Activated T-helper 17 cell treated with anti-CD3 and anti-CD28 coated beads, Interleukin-2, amount 50 U/mL, for 72 hours (primary cell): ENCODE data around the gene RALY. TPM values are rescaled to one million over a fixed set of nuclear protein-coding genes. Genes with fewer than 3 reads are reported as not detected.

Source experiments
- ATAC-seq: fragments of 150-1000 bp; cut with Tn5 transposase; replicated peaks from 2 replicates; pipeline ENCODE4 v1.10.0; 2021; ENCODE audit warnings: mild to moderate bottlenecking, moderate library complexity
- H3K27ac Mint-ChIP-seq: one replicate; pipeline ENCODE4 v1.8.0; 2022; ENCODE audit warnings: mixed read lengths
- H3K27me3 Mint-ChIP-seq: one replicate; pipeline ENCODE4 v1.8.0; 2022; ENCODE audit warnings: mixed read lengths
- H3K36me3 Mint-ChIP-seq: one replicate; pipeline ENCODE4 v1.8.0; 2022; ENCODE audit warnings: low read depth, mild to moderate bottlenecking, mixed read lengths
- H3K4me1 Mint-ChIP-seq: one replicate; pipeline ENCODE4 v1.8.0; 2022; ENCODE audit warnings: mixed read lengths
- H3K4me3 Mint-ChIP-seq: one replicate; pipeline ENCODE4 v1.8.0; 2022; ENCODE audit warnings: mild to moderate bottlenecking, mixed read lengths
- H3K9me3 Mint-ChIP-seq: one replicate; pipeline ENCODE4 v1.8.0; 2022; ENCODE audit warnings: mixed read lengths
- total RNA-seq, 2 donors: library from RNA; stranded (reverse); gene quantifications; one replicate each; pipeline ENCODE4 v1.2.3, GENCODE V29; 2022

Gene RALY
- total RNA-seq, 2 donors from 2014 or later = 112 to 142 TPM

GRCh38 chr20:34061695-34062094 is 68.0 kb downstream of the RALY start:
- Mint-ChIP-seq H3K9me3 (no peaks in the 10 kb centered on the region), H3K27me3 (no peaks in the 10 kb centered on the region), H3K4me1 (peaks cover 56% of the 10 kb centered on the region), H3K36me3 (peaks cover 30% of the 10 kb centered on the region), H3K27ac (peak overlapping the region; percentile 86), H3K4me3 (no peak overlapping the region)
- ATAC-seq = no peak

- peak; percentile 75 for ATAC-seq
- H3K27ac Mint-ChIP-seq = peak overlapping the region; percentile 86
- no peaks in the 10 kb centered on the region for H3K27me3 Mint-ChIP-seq
These were observed 69.1 kb downstream of the RALY start for GRCh38 chr20:34062570-34063482.

GRCh38 chr20:34064286-34064685 is 70.6 kb downstream of the RALY start:
- Mint-ChIP-seq H3K4me1 (peaks cover 42% of the 10 kb centered on the region), H3K36me3 (peaks cover 25% of the 10 kb centered on the region), H3K27ac (peak overlapping the region; percentile 65), H3K9me3 (no peaks in the 10 kb centered on the region), H3K27me3 (no peaks in the 10 kb centered on the region), H3K4me3 (no peak overlapping the region)
- no peak for ATAC-seq

More at GRCh38 chr20:34062570-34063482, 69.1 kb downstream of the RALY start:
- peaks cover 30% of the 10 kb centered on the region for H3K36me3 Mint-ChIP-seq
- no peak overlapping the region for H3K4me3 Mint-ChIP-seq
- no peaks in the 10 kb centered on the region for H3K9me3 Mint-ChIP-seq
- H3K4me1 Mint-ChIP-seq = peaks cover 51% of the 10 kb centered on the region

- peaks cover 34% of the 10 kb centered on the region for H3K4me1 Mint-ChIP-seq
- H3K27ac Mint-ChIP-seq = peak overlapping the region; percentile 65
- no peaks in the 10 kb centered on the region for H3K27me3 Mint-ChIP-seq
- no peaks in the 10 kb centered on the region for H3K9me3 Mint-ChIP-seq
- H3K4me3 Mint-ChIP-seq = no peak overlapping the region
- H3K36me3 Mint-ChIP-seq = peaks cover 18% of the 10 kb centered on the region
- ATAC-seq = no peak
These were observed 71.5 kb downstream of the RALY start for GRCh38 chr20:34065260-34065659.

- Mint-ChIP-seq H3K27ac (no peak overlapping the region), H3K9me3 (no peaks in the 10 kb centered on the region), H3K36me3 (peaks cover 19% of the 10 kb centered on the region)
These were observed 72.9 kb downstream of the RALY start for GRCh38 chr20:34066476-34067090.

GRCh38 chr20:34068001-34068400 is 74.3 kb downstream of the RALY start:
- Mint-ChIP-seq H3K4me3 (no peak overlapping the region), H3K27ac (peak overlapping the region; percentile 75), H3K4me1 (peaks cover 12% of the 10 kb centered on the region), H3K27me3 (no peaks in the 10 kb centered on the region), H3K36me3 (peaks cover 28% of the 10 kb centered on the region), H3K9me3 (no peaks in the 10 kb centered on the region)
- ATAC-seq = no peak

More at GRCh38 chr20:34066476-34067090, 72.9 kb downstream of the RALY start:
- no peak for ATAC-seq
- peaks cover 22% of the 10 kb centered on the region for H3K4me1 Mint-ChIP-seq
- H3K27me3 Mint-ChIP-seq = no peaks in the 10 kb centered on the region
- H3K4me3 Mint-ChIP-seq = no peak overlapping the region

GRCh38 chr20:34069341-34070078 is 75.8 kb downstream of the RALY start:
- Mint-ChIP-seq H3K9me3 (no peaks in the 10 kb centered on the region), H3K27me3 (no peaks in the 10 kb centered on the region), H3K4me3 (no peak overlapping the region), H3K27ac (peak overlapping the region; percentile 68), H3K4me1 (peaks cover 12% of the 10 kb centered on the region), H3K36me3 (peaks cover 38% of the 10 kb centered on the region)
- peak; percentile 91 for ATAC-seq

GRCh38 chr20:34070079-34070439 is 76.3 kb downstream of the RALY start:
- no peak for ATAC-seq
- Mint-ChIP-seq H3K4me3 (no peak overlapping the region), H3K27me3 (no peaks in the 10 kb centered on the region), H3K27ac (peak overlapping the region; percentile 68), H3K4me1 (peaks cover 12% of the 10 kb centered on the region), H3K36me3 (peaks cover 40% of the 10 kb centered on the region), H3K9me3 (no peaks in the 10 kb centered on the region)

GRCh38 chr20:34070859-34071258 is 77.1 kb downstream of the RALY start:
- peaks cover 8% of the 10 kb centered on the region for H3K4me1 Mint-ChIP-seq
- no peaks in the 10 kb centered on the region for H3K27me3 Mint-ChIP-seq
- no peak overlapping the region for H3K4me3 Mint-ChIP-seq
- no peaks in the 10 kb centered on the region for H3K9me3 Mint-ChIP-seq
- ATAC-seq = no peak
- H3K27ac Mint-ChIP-seq = peak overlapping the region; percentile 58
- H3K36me3 Mint-ChIP-seq = peaks cover 42% of the 10 kb centered on the region

GRCh38 chr20:34072076-34072475 is 78.4 kb downstream of the RALY start:
- H3K36me3 Mint-ChIP-seq = peaks cover 51% of the 10 kb centered on the region
- no peaks in the 10 kb centered on the region for H3K9me3 Mint-ChIP-seq
- H3K4me1 Mint-ChIP-seq = peaks cover 8% of the 10 kb centered on the region
- no peak overlapping the region for H3K27ac Mint-ChIP-seq
- H3K4me3 Mint-ChIP-seq = no peak overlapping the region
- no peaks in the 10 kb centered on the region for H3K27me3 Mint-ChIP-seq
- ATAC-seq = no peak

GRCh38 chr20:34072778-34073177 is 79.1 kb downstream of the RALY start:
- Mint-ChIP-seq H3K4me1 (peaks cover 7% of the 10 kb centered on the region), H3K9me3 (no peaks in the 10 kb centered on the region)

GRCh38 chr20:34074101-34074760 is 80.5 kb downstream of the RALY start:
- Mint-ChIP-seq H3K27ac (peak overlapping the region; percentile 78), H3K4me3 (no peak overlapping the region), H3K27me3 (no peaks in the 10 kb centered on the region), H3K36me3 (peaks cover 63% of the 10 kb centered on the region), H3K9me3 (no peaks in the 10 kb centered on the region), H3K4me1 (peaks cover 3% of the 10 kb centered on the region)
- peak; percentile 49 for ATAC-seq

More at GRCh38 chr20:34072778-34073177, 79.1 kb downstream of the RALY start:
- H3K27me3 Mint-ChIP-seq = no peaks in the 10 kb centered on the region
- peaks cover 51% of the 10 kb centered on the region for H3K36me3 Mint-ChIP-seq
- no peak overlapping the region for H3K27ac Mint-ChIP-seq
- no peak overlapping the region for H3K4me3 Mint-ChIP-seq
- ATAC-seq = no peak

- H3K27me3 Mint-ChIP-seq = no peaks in the 10 kb centered on the region
- no peaks in the 10 kb centered on the region for H3K9me3 Mint-ChIP-seq
- H3K4me1 Mint-ChIP-seq = peaks cover 3% of the 10 kb centered on the region
- peaks cover 76% of the 10 kb centered on the region for H3K36me3 Mint-ChIP-seq
- no peak for ATAC-seq
- H3K4me3 Mint-ChIP-seq = no peak overlapping the region
- peak overlapping the region; percentile 52 for H3K27ac Mint-ChIP-seq
These were observed 81.9 kb downstream of the RALY start for GRCh38 chr20:34075647-34076046.

- Mint-ChIP-seq H3K36me3 (peaks cover 73% of the 10 kb centered on the region), H3K27ac (no peak overlapping the region)
These were observed 83.2 kb downstream of the RALY start for GRCh38 chr20:34076952-34077351.

More at GRCh38 chr20:34076952-34077351, 83.2 kb downstream of the RALY start:
- no peak overlapping the region for H3K4me3 Mint-ChIP-seq
- no peaks in the 10 kb centered on the region for H3K9me3 Mint-ChIP-seq
- no peaks in the 10 kb centered on the region for H3K27me3 Mint-ChIP-seq
- peaks cover 3% of the 10 kb centered on the region for H3K4me1 Mint-ChIP-seq
- no peak for ATAC-seq
